Measurements from ENCODE around the gene FOXA3.
A peak's percentile ranks its signal among the peaks of the same experiment; 100 is the strongest.
"Not testable (repeated sequence)": the region's sequence is repeated elsewhere in the genome, so short reads cannot be mapped to it uniquely, and the experiment has no call there.

FOXA3 gene

DNA sequence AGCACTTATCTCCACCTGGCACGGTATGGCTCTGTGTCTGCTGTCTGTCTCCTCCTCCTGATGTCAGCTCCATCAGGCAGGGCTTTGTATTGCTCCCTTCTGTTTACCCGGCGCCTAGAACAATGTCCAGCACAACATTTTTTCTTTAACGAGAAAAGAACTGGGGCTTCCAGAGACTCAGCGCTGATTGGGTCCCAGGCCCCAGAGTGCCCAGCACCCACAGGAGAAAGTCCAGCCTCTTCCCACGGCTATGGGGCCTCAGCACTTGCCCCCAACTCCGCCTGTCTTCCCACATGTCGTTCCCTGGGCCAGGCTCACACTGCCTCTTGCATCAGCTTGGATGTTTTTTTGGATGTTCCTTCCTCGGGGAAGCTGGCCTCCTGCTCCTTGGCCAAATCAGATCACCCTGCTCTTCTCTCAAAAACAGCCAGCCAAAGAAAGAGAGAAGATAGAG, 31.4 kb downstream of the FOXA3 start:
- DNase-seq (ENCODE audit: low spot score) = no peak

DNA sequence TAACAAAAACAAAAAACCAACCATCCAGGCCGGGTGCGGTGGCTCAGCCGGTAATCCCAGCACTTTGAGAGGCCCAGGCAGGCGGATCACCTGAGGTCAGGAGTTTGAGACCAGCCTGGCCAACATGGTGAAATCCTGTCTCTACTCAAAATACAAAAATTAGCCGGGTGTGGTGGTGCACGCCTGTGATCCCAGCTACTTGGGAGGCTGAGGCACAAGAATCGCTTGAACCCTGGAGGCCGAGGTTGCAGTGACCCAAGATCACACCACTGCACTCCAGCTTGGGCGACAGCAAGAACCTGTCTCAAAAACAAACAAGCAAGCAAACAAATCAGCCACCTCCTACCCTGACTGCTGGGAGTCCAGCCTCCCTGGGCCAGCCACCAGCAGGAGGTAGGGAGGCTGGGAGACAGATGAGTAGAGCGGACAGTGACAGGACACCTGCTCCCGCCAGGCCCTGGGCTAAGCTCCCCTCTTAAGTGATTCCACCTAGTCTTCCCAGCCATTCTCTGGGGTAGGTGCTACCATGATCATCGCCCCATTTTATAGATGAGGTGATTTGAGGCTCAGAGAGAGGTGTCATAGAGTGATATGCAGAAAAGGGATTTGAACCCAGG, 32.0 kb downstream of the FOXA3 start:
- DNase-seq (ENCODE audit: low spot score) = not testable (repeated sequence)

DNA sequence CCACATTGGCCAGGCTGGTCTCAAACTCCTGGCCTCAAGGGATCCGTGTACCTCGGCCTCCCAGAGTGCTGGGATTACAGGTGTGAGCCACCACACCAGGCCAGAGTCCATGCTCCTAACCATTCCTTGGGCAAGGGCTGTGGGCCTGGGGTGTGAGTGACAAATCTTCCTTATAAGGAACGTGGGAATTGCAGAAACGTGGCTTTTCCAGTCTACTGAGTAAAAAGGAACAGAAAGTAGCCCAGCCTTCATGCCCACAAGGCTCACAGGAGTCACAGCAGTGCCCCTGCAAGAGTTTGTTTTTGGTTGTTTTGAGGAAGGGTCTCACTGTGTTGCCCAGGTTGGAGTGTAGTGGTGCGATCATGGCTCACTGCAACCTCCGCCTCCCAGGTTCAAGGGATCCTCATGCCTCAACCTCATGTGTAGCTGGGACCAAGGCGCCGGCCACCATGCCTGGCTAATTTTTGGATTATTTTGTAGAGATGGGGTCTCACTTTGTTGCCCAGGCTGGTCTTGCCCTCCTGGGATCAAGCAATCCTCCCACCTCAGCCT, 33.2 kb downstream of the FOXA3 start:
- no peak for DNase-seq (ENCODE audit: low spot score)

DNA sequence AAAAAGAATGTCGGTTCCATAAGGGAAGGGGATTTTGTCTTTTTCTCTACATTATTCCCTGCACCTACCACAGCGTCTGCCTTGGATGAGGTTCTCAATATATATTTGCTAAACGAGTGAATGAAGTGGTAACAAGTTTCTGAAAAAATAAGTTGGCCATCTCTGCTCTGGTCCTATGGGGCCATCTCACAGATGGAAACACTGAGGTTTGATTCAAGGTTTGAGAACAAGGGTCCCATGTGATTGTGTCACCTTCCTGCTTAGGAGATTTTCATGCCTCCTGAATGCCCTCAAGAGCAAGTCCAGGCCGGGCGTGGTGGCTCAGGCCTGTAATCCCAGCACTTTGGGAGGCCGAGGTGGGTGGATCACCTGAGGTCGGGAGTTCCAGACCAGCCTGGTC, 35.1 kb downstream of the FOXA3 start:
- DNase-seq (ENCODE audit: low spot score) = no peak

DNA sequence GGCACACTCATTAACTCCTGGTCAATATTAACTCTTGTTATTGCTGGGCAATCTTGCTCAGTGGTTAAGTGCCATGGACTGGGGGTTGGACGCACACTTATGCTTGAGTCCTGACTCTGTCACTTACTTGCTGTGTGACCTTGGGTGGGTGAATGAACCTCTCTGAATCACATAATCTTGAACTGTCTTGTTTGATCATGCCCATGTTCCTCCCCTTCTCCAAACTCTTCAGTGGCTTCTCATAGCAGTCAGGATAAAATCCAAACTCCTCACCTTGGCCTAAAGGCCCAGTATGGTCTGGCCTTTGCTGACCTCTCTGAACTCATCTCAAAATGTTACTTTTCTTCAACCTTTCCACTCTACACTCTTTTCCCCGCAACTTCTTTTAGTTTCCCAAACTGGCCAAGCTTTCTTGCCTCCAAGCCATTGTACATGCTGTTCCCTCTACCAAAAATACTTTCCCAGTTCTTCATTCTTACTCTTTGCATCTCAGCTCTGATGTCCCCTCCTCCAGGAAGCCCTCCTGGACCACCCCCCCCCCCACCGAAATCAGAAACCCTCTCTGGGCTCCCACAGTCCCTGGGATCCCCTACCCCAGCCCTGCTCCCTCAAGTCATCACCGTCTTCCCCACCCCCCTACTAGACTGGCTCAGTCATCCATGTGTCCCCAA, 35.9 kb downstream of the FOXA3 start:
- no peak for DNase-seq (ENCODE audit: low spot score)

DNA sequence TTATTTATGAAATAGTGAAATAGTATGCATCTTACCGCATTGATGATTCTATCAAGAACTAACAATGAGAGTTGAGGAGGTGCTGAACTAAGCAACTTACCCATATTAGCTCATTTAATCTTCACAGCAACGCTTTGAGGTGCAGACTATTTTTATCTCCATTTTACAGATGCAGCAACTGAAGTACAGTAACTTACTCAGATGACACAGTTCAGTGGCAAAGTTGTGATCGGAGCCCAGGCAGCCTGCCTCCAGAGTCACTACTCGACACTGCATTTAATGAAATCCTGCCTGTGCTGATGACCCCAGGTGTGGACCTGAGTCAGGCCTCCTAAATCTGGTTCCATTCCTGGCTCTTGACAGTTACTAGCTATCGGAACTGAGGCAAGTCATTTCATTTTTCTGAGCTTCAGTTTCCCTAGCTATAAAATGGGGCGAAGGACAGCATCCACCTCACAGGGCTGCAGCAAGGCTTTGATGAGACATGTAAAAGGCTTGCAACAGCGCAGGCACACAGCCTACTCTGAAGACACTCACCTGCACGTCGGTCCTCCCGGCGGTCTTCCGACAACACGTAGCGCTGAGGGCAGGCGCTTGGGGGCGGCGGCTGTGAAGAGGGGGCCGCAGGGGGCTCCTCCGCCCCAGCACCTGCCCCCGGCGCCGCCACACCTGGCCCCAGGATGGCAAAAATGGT, 36.8 kb downstream of the FOXA3 start:
- no peak for DNase-seq (ENCODE audit: low spot score)

DNA sequence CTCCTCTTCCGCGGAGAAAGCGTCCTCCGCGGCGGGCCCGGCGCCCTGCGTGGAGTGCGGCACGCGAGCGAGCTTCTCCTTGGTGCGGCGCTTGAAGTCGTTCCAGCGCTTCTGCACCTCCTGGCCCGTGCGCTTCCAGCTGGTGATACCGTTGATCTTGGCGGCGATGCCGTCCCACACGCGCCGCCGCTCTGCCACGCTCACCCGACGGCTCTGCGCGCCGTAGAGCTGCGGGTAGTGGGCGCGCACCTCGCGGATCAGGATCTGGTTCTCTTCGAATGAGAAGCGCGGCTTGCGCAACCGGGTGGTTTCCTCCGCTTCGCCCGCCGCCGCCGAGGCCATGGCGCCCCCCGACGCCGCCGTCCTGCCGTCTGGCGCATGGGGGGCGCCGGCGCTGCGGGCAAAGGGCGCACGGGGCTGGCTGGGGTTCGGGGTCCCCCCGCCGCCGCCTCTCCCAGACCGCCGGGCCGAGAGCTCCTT, 37.3 kb downstream of the FOXA3 start:
- no peak for DNase-seq (ENCODE audit: low spot score)

DNA sequence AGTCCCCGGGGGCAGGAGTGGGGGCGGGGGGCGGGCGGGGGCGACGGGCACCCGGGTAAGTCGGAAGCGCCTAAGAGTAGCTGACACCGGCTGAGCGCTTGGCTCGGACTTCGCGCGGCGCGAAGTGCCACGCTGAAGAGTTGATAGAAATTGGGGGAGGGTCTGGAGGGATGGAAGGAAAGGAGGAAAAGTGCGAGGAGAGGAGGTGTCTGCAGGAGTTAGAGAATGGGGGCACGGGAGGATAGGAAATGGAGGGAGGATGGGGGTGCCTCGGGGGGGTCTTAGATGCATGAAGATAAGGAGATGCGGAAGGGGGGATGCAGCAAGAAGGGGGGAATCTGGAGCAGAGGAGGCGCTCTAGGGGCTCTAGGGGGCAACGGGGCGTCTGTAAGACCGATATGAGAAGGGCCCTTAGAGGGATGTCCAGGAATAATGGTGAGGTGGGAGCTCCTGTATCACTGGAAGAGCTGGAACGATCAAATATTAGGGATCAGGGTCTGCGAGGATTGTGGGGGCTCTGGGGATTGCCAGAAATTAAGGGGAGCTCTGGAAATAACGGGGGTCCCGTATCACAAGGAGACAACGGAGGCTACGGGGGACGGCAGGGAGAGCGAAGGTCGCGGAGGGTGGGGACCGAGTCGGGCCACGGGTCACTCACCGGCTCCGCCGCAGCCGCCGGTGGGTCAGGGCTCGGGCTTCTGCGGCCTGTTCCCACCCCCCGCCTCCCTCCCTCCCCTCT, 38.0 kb downstream of the FOXA3 start, which contains the start of gene MYPOP:
MYPOP (minus strand) TSS at position 702 of the 739 bp plus-strand sequence. CDS start 840 bp downstream, outside the sequence.
- no peak for DNase-seq (ENCODE audit: low spot score)

DNA sequence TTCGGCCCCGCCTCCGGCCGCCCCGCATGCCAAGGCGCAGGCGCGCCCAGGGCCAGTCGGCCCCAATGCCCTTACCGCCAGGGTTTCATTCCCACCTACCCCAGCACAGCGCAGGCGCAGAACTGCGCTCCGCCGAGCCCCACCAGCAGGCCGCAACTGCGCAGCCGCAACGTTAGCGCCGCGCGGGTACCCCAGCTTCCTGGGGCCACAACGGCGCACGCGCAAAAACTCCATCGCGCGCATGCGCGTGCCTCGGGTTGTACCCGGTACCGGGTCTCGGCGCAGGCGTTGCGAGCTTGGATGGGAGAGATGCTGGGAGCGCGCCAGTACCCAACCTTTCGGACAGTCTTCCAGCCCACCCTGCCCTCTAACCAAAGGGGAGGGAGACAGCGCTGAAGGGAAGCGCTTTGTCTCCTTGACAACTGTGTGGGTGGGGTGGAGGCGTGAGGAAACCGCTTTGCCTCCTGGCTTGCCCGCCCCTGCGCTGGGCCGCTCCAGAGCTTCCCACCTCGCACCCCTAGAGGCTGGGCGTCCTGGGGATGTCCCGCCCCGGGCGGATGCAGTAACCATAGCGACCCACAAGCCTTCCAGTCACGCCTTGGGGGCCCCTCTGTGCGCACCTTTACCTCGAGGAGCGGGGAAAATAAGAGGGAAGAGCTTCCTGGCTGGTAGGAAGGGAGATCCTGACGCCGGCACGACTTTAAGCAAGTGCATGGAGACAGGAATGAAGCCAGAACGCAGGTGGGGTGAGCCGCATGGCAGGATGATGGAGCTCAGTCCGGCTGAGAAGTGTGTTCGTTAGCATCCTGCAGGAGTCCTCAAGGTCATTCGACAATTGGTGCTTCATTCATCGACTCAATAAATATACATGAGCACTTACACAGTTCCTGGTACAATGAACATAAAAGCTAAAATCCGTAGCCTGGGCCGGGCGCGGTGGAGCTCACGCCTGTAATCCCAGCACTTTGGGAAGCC, 38.8 kb downstream of the FOXA3 start:
- DNase-seq (ENCODE audit: low spot score) = peak; percentile 97

DNA sequence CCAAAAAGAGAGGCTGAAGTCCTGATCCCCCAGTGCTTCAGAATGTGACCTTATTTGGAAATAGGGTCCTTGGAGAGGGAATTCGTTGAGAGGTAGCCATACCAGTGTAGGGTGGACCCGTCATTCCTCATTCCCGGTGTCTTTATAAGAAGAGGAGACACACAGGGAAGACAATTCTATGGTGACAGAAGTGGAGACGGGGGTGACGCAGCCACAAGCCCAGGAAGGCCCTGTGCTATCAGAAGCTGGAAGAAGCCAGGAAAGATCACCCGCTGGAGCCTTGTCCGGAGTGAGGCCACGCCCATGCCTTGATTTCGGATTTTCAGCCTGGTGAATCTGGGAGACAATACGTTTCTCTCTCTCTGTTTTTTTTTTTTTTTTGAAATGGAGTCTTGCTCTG, 40.9 kb downstream of the FOXA3 start:
- no peak for DNase-seq (ENCODE audit: low spot score)

DNA sequence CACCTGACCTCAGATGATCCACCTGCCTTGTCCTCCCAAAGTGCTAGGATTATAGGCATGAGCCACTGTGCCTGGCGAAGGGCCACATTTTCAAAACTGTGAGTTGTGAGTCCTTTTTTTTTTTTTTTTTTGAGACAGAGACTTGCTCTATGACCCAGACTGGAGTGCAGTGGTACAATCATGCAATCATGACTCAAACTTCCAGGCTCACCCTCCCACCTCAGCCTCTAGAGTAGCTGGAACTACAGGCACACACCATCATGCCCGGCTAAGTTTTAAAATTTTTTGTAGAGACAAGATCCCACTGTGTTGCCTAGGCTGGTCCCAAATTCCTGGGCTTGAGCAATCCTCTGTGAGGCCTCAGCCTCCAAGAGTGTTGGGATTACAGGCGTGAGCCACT, 42.1 kb downstream of the FOXA3 start:
- peak; percentile 60 for DNase-seq (ENCODE audit: low spot score)

DNA sequence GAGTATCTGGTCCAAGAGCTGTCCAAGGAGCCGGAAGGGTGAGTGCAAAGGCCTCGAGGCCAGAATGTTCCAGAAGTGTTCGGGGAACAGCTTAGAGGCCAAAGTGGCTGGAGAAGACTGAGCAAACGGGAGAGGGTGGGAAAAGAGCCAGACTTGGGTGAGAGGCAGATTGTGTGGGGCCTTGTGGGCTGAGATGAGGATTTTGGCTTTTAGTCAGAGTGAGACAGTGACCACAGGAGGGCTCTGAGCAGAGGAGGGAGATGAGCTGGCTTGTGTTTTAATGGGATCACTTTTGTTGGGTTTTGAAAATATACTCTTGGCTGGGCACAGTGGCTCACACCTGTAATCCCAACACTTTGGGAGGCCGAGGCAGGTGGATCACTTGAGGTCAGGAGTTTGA, 44.8 kb downstream of the FOXA3 start:
- DNase-seq (ENCODE audit: low spot score) = no peak

DNA sequence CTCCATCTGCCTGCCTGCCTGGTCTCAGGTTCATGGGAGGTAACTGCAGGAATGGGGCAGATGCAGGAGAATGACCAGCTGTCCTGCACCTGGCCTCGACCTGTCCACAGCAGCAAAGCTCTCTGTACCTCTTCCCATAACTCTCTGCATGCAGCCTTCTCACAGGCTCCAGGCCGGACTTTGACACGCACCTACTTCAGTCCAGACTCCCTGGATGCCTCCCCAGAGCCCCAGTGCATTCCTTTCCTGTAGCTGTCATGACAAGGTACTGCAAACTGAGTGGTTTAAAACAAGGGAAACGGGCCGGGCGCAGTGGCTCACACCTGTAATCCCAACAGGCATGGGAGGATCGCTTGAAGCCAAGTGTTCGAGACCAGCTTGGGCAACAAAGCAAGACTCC, 47.2 kb downstream of the FOXA3 start:
- DNase-seq (ENCODE audit: low spot score) = no peak

DNA sequence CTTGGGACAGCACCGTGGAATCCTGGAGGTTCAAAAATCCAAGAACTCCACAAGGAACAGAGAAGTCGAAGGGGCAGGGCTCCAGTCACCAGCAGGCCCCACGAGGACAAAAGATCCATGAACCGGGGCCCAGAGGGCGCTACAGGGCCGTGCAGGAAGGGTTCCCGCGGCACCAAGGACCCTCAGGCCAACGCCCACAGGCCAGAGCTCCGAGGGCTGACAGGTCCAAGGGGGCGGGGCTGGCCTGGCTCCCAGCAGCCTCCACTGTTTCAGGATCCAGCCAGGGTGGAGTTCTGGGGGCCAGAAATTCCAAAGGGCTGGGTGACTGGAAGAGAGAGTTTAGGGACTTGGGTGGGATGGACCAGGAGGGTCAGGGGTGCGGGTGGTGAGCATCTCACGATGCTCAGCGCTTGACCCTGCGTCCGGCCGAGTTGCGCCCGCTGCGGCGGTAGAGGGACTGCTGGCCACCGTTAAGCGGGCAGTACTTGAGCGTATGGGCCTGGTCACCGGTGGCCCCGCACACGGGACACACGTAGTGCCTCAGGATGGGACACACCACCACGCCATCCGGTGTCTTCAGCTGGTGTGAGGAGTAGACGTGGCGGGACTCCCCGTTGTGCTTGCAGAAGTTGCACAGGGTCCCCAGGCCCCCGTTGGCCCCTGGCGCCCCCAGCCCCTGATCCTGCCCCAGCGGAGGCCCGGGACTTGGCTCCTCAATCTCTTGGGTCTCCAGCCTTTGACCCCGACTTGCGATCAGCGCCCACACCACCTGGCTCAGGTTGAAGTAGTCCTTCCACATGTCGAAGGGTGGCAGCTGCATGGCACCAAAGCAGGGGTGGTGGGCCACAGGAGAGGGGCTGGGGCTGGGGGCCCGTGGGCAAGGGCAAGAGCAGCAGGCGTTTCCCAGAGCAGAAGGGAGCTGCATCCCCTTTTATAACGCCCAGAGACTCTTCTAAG, 50.0 kb downstream of the FOXA3 start, which contains the start of gene NANOS2:
NANOS2 (minus strand) TSS at position 905 of the 957 bp plus-strand sequence; CDS start at position 820, 85 bp downstream.
- DNase-seq (ENCODE audit: low spot score) = no peak

DNA sequence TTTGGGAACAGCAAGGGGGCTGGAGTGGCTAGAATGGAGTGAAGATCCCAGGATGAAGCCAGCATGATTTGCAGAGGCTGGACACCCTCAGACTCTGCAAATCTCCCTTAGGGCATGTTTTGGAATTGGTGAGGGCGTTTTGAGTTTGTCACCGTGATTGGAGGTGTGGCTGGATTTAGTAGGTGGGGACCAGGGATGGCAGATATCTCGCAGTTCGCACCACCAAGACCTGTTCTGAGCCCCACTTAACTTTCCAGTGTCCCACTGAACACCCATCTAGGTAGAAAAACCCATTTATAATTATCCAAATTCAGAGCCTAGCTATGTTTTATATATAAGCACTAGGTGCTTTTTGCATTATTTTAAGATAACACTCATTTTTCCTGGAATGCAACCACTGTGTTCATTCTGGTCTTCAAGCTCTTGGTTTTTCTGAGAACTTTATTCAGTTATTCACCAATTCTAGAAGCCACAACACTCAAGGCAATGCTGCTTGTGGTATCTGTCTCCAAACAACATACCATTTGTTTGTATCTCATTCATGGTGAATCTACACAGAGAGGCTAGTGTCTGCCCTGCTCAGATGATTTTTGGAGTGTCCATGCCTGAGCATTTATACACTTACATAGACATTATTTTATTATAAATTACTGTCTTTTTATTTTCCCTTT, 53.4 kb downstream of the FOXA3 start:
- no peak for DNase-seq (ENCODE audit: low spot score)

DNA sequence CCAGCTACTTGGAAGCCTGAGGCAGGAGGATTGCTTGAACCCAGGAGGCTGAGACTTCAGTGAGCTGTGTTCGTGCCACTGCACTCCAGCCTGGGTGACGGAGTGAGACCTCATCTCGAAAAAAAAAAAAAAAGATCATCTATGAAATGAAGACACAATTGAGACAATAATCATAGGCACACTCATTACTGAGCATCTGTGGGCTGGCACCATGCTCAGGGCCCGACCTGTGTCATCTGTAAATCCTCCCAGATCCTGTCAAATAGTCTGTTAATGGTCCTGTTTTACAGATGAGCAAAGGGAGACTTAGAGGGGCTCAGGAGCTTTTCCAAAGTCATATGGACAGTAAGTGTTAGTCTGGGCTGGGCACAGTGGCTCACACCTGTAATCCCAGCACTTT, 54.6 kb downstream of the FOXA3 start:
- no peak for DNase-seq (ENCODE audit: low spot score)

DNA sequence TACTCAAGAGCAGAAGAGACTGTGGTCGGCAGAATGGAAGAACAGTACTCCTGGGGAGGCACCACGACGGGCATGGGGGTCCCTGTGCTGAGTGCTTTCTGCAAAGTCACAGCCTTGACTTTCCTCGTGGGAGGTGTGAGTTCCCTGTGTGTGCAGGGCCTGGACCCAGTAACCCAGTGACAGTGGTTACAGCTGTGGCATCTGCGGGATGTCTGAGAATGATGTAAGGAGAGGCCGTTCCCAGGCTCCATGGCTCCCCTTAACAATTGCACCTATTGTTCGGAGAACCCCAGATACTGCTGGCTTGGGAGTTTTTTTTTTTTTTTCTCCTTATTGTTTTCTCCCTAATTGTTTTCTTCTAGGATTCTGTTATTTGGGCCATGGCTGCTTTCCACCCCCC, 55.6 kb downstream of the FOXA3 start:
- no peak for DNase-seq (ENCODE audit: low spot score)

DNA sequence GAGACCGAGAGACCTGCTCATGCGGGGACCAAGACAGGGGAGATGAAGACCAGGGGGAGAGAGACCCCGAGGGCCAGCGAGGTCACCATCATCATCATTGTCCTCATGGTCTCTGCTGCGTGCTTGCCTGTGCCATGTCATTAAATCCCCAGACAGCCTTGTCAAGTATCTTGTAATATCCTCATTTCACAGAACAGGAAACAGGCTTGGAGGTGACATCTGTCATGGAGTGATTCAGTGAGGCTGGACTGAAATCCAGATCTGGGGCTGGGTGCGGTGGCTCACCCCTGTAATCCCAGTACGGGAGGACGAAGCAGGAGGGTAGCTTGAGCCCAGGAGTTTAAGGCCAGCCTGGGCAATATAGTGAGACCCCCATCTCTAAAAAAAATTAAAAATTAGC, 56.3 kb downstream of the FOXA3 start:
- no peak for DNase-seq (ENCODE audit: low spot score)

DNA sequence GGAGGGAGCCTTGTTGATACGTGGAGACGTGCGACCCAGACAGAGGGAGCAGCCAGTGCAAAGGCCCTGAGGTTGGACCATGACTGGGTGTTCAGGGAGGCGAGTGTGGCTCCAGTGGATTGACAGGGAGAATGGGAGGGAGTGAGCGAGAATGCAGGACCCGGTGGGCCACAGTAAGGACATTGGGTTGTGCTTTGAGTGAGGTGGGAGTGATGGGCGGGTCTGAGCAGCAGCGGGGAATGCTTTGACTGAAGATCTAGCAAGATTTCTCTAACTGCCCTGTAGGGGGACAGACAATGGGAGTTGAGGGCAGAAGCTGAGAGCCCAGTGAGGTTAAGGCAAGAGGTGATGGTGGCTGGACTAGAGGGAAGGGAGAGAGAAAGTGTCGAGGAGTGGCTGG, 58.2 kb downstream of the FOXA3 start:
- DNase-seq (ENCODE audit: low spot score) = no peak

All from kidney tubule cell (primary cell).